Measurements from ENCODE around the gene TMEM26. TPM values are rescaled to one million over a fixed set of nuclear protein-coding genes. Genes with fewer than 3 reads are reported as not detected.

The TMEM26 gene
- not detected for polyA plus RNA-seq (2013, experiment 1 of 2)
- polyA plus RNA-seq (2013, experiment 2 of 2): not detected

DNA sequence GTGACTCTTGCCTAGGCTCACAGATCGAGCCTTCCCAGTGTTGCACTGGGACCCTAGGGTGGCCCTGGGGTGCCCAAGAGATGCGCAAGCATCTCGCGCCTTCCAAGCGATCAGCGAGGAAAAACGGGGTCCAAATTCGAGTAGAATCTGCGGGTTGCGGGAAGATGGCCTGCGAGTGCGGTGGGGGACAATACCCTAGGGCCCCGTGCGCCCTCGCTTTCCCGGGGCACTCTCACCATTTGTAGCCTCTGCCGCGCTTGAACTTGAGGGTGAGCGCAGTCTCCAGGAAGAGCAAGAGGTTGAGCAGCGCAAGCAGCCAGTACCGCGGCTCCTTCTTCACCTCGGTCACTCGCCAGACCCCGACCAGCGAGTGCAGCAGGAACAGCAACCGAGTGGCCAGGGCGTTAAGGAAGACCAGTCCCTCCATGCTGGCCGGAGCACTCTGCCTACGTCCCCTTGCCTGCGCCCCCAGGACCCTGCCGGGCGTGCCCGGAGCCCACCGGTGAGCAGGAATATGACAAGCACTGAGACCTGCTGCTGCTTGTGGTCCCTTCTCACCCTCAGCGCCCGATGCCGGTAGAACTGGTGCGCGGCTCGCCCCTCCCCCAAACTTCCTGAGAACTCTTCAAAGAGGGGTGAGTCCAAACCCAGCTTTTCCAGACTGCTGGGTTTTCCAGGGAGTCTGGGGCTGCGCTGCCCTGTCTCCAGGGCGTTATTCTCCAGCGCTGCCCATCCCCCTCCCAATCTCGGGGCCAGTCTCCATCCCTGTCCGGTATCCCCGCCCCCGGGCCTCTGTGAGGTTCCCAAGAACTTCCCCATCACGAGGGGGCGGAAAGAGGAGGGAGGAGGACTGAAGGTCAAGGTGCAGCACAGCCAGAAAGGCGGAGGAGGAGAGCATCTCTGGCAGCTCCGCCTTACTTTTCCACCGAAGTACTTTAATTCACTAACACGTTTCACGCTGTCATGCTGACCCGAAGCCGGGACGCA lies at the start of gene TMEM26:
TMEM26 (minus strand) TSS at position 727 of the 987 bp plus-strand sequence; CDS start at position 427, 300 bp downstream.
- H3K27me3 ChIP-seq (ENCODE audit: control insufficient read depth in 3 of 3, insufficient read depth in 3 of 3, low read depth in 1 of 3, low read length in 3 of 3): peaks cover 8 to 45% (median 29%) of the 10 kb centered on the region in 3 experiments
- H3K14ac ChIP-seq (ENCODE audit: low read length): peak within 1 kb of the TSS; percentile 56
- H3K4me1 ChIP-seq (ENCODE audit: control insufficient read depth in 2 of 2, insufficient read depth in 1 of 2, low read depth in 1 of 2, low read length in 2 of 2): peaks cover 3 to 6% of the 10 kb centered on the region in 2 donors
- no peak within 1 kb of the TSS for H2BK120ac ChIP-seq (ENCODE audit: low read depth, low read length)
- peak within 1 kb of the TSS; percentile 36 to 80 for H3K4me3 ChIP-seq (ENCODE audit: low read length in 2 of 2)
- H3K9me3 ChIP-seq (replicated peaks in 1 of 2; ENCODE audit: control insufficient read depth in 2 of 2, insufficient read depth in 1 of 2, low read depth in 1 of 2, low read length in 2 of 2): no peaks in the 10 kb centered on the region
- no peak within 1 kb of the TSS for H2BK12ac ChIP-seq (ENCODE audit: low read length)
- WGBS, 2 donors (ENCODE audit: extremely low coverage in 2 of 2, insufficient read length in 2 of 2, insufficient replicate concordance in 1 of 2): no CpG with 5 or more reads among the region's 58 CpGs
- peak; percentile 39 for DNase-seq (ENCODE audit: low spot score)
- no peaks in the 10 kb centered on the region for H3K79me1 ChIP-seq (ENCODE audit: low read depth, low read length)
- H2BK15ac ChIP-seq (ENCODE audit: low read length): no peak within 1 kb of the TSS
- H3K4ac ChIP-seq (ENCODE audit: low read length): no peak within 1 kb of the TSS
- H2AK5ac ChIP-seq (ENCODE audit: low read depth, low read length): no peak within 1 kb of the TSS
- no peak within 1 kb of the TSS for H4K91ac ChIP-seq (ENCODE audit: low read depth, low read length, poor library complexity)
- no peaks in the 10 kb centered on the region for H3K36me3 ChIP-seq (replicated peaks in 1 of 2; ENCODE audit: control insufficient read depth in 2 of 2, insufficient read depth in 2 of 2, low read length in 2 of 2)
- peak within 1 kb of the TSS; percentile 47 for H3K23ac ChIP-seq (ENCODE audit: low read depth, low read length, poor library complexity)
- peak within 1 kb of the TSS; percentile 86 for H2AFZ ChIP-seq (ENCODE audit: low read length)
- peak within 1 kb of the TSS; percentile 65 for H3K9ac ChIP-seq (ENCODE audit: low read depth, low read length, poor library complexity)
- H3K27ac ChIP-seq (replicated peaks; ENCODE audit: low read length): no peak within 1 kb of the TSS
- no peak within 1 kb of the TSS for H2BK5ac ChIP-seq (ENCODE audit: low read length)
- H3K4me2 ChIP-seq (ENCODE audit: insufficient read depth, low read length, poor library complexity, severe bottlenecking): peak within 1 kb of the TSS; percentile 88
- peak within 1 kb of the TSS; percentile 1 for H4K8ac ChIP-seq (ENCODE audit: low read depth, low read length)
- H3K18ac ChIP-seq (ENCODE audit: low read length): peak within 1 kb of the TSS; percentile 22

DNA sequence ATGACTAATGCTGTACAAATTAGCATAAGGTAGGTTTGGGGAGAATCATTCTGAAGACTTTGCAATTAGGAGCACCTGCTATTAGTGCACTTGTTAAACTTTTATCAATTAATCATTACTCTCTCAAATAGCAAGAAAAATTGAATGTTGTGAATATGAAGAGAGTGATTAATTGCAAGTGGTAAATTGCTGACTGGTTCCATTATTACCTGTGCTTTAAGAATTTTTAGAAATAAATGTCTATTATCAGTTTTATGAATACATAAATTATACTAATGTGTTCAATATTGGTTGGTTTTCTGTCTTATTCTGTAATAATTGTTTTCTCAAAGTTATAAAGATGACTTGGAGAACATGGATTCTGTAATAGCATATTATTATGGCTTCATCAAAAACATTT lies 47.3 kb upstream of the TMEM26 start:
- Histone ChIP-seq H3K23ac (ENCODE audit: low read depth, low read length, poor library complexity) (no peak overlapping the region), H2AK5ac (ENCODE audit: low read depth, low read length) (no peak overlapping the region), H2BK15ac (ENCODE audit: low read length) (no peak overlapping the region), H3K18ac (ENCODE audit: low read length) (no peak overlapping the region), H3K9me3 (replicated peaks in 1 of 2; ENCODE audit: control insufficient read depth in 2 of 2, insufficient read depth in 1 of 2, low read depth in 1 of 2, low read length in 2 of 2) (no peaks in the 10 kb centered on the region), H3K36me3 (replicated peaks in 1 of 2; ENCODE audit: control insufficient read depth in 2 of 2, insufficient read depth in 2 of 2, low read length in 2 of 2) (no peaks in the 10 kb centered on the region), H3K4me1 (ENCODE audit: control insufficient read depth in 2 of 2, insufficient read depth in 1 of 2, low read depth in 1 of 2, low read length in 2 of 2) (no peaks in the 10 kb centered on the region), H3K27ac (replicated peaks; ENCODE audit: low read length) (no peak overlapping the region), H3K4ac (ENCODE audit: low read length) (no peak overlapping the region), H2BK12ac (ENCODE audit: low read length) (no peak overlapping the region), H3K9ac (ENCODE audit: low read depth, low read length, poor library complexity) (no peak overlapping the region), H4K8ac (ENCODE audit: low read depth, low read length) (no peak overlapping the region), H4K91ac (ENCODE audit: low read depth, low read length, poor library complexity) (no peak overlapping the region), H3K79me1 (ENCODE audit: low read depth, low read length) (no peaks in the 10 kb centered on the region), H2BK5ac (ENCODE audit: low read length) (no peak overlapping the region), H3K4me2 (ENCODE audit: insufficient read depth, low read length, poor library complexity, severe bottlenecking) (no peak overlapping the region), H3K4me3 (ENCODE audit: low read length in 2 of 2) (no peak overlapping the region), H3K14ac (ENCODE audit: low read length) (no peak overlapping the region), H3K27me3 (ENCODE audit: control insufficient read depth in 3 of 3, insufficient read depth in 3 of 3, low read depth in 1 of 3, low read length in 3 of 3) (no peaks in the 10 kb centered on the region), H2AFZ (ENCODE audit: low read length) (no peak overlapping the region), H2BK120ac (ENCODE audit: low read depth, low read length) (no peak overlapping the region)
- no peak for DNase-seq (ENCODE audit: low spot score)

DNA sequence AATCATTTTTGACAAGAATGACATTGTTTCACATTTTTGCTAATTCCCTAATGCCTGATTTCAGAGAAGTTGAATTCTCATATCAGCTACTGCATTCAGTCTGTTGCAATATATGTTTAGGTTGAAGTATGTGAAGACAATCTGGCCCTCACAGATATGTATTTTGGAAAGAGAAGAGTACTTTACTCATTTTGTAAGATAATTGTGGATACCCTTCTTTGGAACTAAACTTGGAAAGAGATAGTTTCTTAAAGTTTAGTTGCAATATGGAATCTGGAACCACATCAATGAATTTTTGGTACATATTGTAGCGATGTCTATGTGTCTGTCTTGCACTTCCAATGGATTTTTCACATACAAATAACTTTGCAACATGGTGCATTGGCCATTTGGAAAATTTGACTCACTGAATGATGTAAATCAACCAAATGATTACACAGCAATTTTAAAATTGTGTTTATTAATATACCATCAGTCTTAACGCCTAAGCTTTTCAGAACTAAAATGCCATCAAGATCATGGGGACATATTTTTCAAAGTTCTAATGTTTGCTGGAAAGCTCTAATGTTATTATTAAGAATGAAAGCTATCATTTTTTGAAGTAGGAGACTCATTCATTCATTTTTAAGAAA lies 39.3 kb upstream of the TMEM26 start:
- DNase-seq (ENCODE audit: low spot score): no peak
- WGBS, 2 donors (ENCODE audit: extremely low coverage in 2 of 2, insufficient read length in 2 of 2, insufficient replicate concordance in 1 of 2): no CpG with 5 or more reads among the region's 2 CpGs
- H3K4me2 ChIP-seq (ENCODE audit: insufficient read depth, low read length, poor library complexity, severe bottlenecking): no peak overlapping the region
- no peak overlapping the region for H2BK15ac ChIP-seq (ENCODE audit: low read length)
- H3K9ac ChIP-seq (ENCODE audit: low read depth, low read length, poor library complexity): no peak overlapping the region
- H3K4me1 ChIP-seq (ENCODE audit: control insufficient read depth in 2 of 2, insufficient read depth in 1 of 2, low read depth in 1 of 2, low read length in 2 of 2): no peaks in the 10 kb centered on the region
- H3K36me3 ChIP-seq (replicated peaks in 1 of 2; ENCODE audit: control insufficient read depth in 2 of 2, insufficient read depth in 2 of 2, low read length in 2 of 2): no peaks in the 10 kb centered on the region
- no peak overlapping the region for H3K4ac ChIP-seq (ENCODE audit: low read length)
- H2BK12ac ChIP-seq (ENCODE audit: low read length): no peak overlapping the region
- no peak overlapping the region for H2BK120ac ChIP-seq (ENCODE audit: low read depth, low read length)
- H2AFZ ChIP-seq (ENCODE audit: low read length): no peak overlapping the region
- H3K79me1 ChIP-seq (ENCODE audit: low read depth, low read length): no peaks in the 10 kb centered on the region
- H3K23ac ChIP-seq (ENCODE audit: low read depth, low read length, poor library complexity): no peak overlapping the region
- H3K9me3 ChIP-seq (replicated peaks in 1 of 2; ENCODE audit: control insufficient read depth in 2 of 2, insufficient read depth in 1 of 2, low read depth in 1 of 2, low read length in 2 of 2): no peaks in the 10 kb centered on the region
- H3K27ac ChIP-seq (replicated peaks; ENCODE audit: low read length): no peak overlapping the region
- H2BK5ac ChIP-seq (ENCODE audit: low read length): no peak overlapping the region
- no peak overlapping the region for H4K8ac ChIP-seq (ENCODE audit: low read depth, low read length)
- H3K14ac ChIP-seq (ENCODE audit: low read length): no peak overlapping the region
- no peak overlapping the region for H2AK5ac ChIP-seq (ENCODE audit: low read depth, low read length)
- H4K91ac ChIP-seq (ENCODE audit: low read depth, low read length, poor library complexity): no peak overlapping the region
- H3K4me3 ChIP-seq (ENCODE audit: low read length in 2 of 2): no peak overlapping the region
- no peak overlapping the region for H3K18ac ChIP-seq (ENCODE audit: low read length)
- H3K27me3 ChIP-seq (ENCODE audit: control insufficient read depth in 3 of 3, insufficient read depth in 3 of 3, low read depth in 1 of 3, low read length in 3 of 3): no peaks in the 10 kb centered on the region

DNA sequence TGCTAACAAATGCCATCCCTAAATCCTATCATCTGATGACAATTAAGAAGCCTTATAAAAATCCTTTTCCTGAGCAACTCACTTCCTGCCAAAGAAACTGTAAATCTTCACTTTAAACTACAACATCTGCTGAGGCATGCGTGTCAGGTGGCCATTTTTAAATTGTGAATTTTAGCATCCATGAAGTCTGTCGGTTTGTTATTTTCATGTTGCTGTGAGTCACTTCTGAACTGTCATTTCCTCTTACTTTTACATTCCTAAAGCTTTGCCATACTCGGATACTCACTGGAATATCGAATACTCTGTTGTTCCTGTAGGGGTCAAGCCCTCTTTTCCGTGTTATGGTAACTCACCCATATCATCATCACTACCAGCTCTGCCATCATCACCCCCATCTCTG lies 34.3 kb upstream of the TMEM26 start:
- no peak overlapping the region for H2AFZ ChIP-seq (ENCODE audit: low read length)
- H3K18ac ChIP-seq (ENCODE audit: low read length): no peak overlapping the region
- no peaks in the 10 kb centered on the region for H3K36me3 ChIP-seq (replicated peaks in 1 of 2; ENCODE audit: control insufficient read depth in 2 of 2, insufficient read depth in 2 of 2, low read length in 2 of 2)
- H3K4ac ChIP-seq (ENCODE audit: low read length): no peak overlapping the region
- H2BK12ac ChIP-seq (ENCODE audit: low read length): no peak overlapping the region
- H3K79me1 ChIP-seq (ENCODE audit: low read depth, low read length): no peaks in the 10 kb centered on the region
- H3K9ac ChIP-seq (ENCODE audit: low read depth, low read length, poor library complexity): no peak overlapping the region
- H3K4me3 ChIP-seq (ENCODE audit: low read length in 2 of 2): no peak overlapping the region
- no peaks in the 10 kb centered on the region for H3K4me1 ChIP-seq (ENCODE audit: control insufficient read depth in 2 of 2, insufficient read depth in 1 of 2, low read depth in 1 of 2, low read length in 2 of 2)
- no peaks in the 10 kb centered on the region for H3K27me3 ChIP-seq (ENCODE audit: control insufficient read depth in 3 of 3, insufficient read depth in 3 of 3, low read depth in 1 of 3, low read length in 3 of 3)
- no peak overlapping the region for H2BK15ac ChIP-seq (ENCODE audit: low read length)
- H4K91ac ChIP-seq (ENCODE audit: low read depth, low read length, poor library complexity): no peak overlapping the region
- H2AK5ac ChIP-seq (ENCODE audit: low read depth, low read length): no peak overlapping the region
- H2BK5ac ChIP-seq (ENCODE audit: low read length): no peak overlapping the region
- no peak overlapping the region for H3K23ac ChIP-seq (ENCODE audit: low read depth, low read length, poor library complexity)
- no peak overlapping the region for H3K27ac ChIP-seq (replicated peaks; ENCODE audit: low read length)
- DNase-seq (ENCODE audit: low spot score): no peak
- no peak overlapping the region for H3K14ac ChIP-seq (ENCODE audit: low read length)
- no peak overlapping the region for H3K4me2 ChIP-seq (ENCODE audit: insufficient read depth, low read length, poor library complexity, severe bottlenecking)
- no CpG with 5 or more reads among the region's 5 CpGs for WGBS, 2 donors (ENCODE audit: extremely low coverage in 2 of 2, insufficient read length in 2 of 2, insufficient replicate concordance in 1 of 2)
- no peaks in the 10 kb centered on the region for H3K9me3 ChIP-seq (replicated peaks in 1 of 2; ENCODE audit: control insufficient read depth in 2 of 2, insufficient read depth in 1 of 2, low read depth in 1 of 2, low read length in 2 of 2)
- no peak overlapping the region for H4K8ac ChIP-seq (ENCODE audit: low read depth, low read length)
- no peak overlapping the region for H2BK120ac ChIP-seq (ENCODE audit: low read depth, low read length)

All from neuronal stem cell (in vitro differentiated cells).